Heart right ventricle (tissue), 16 donors: ENCODE measurements around the gene SORL1. TPM values are rescaled to one million over a fixed set of nuclear protein-coding genes. Genes with fewer than 3 reads are reported as not detected.

ENCODE experiments used
- ATAC-seq, 8 donors: fragments of 200-7000 bp; cut with Tn5 transposase; one replicate each; pipeline ENCODE4 v1.9.1; 2020; ENCODE audit warnings: mild to moderate bottlenecking in 8 of 8, moderate library complexity in 8 of 8, moderate number of reproducible peaks in 1 of 8
- DNase-seq, 2 donors: peaks; one replicate each; pipeline ENCODE4 v3.0.0-alpha.2; 2020
- H3K27ac ChIP-seq, 10 donors: fragments of 200-600 bp; sonication (generic) in 2 of 10; one replicate each; pipeline versions ENCODE4 v1.5.0 to v1.8.0; 2020 to 2022; ENCODE audit warnings: mild to moderate bottlenecking in 3 of 10
- H3K27me3 ChIP-seq, 7 donors: fragments of 200-600 bp; one replicate each; pipeline ENCODE4 v1.8.0; 2021 to 2022; ENCODE audit warnings: mild to moderate bottlenecking in 2 of 7
- H3K36me3 ChIP-seq, 9 donors: fragments of 200-600 bp; sonication (generic) in 1 of 9; one replicate each; pipeline versions ENCODE4 v1.5.0 to v1.8.0; 2020 to 2022; ENCODE audit warnings: mild to moderate bottlenecking in 2 of 9
- H3K4me1 ChIP-seq, 9 donors: fragments of 200-600 bp; sonication (generic) in 1 of 9; one replicate each; pipeline versions ENCODE4 v1.5.0 to v1.8.0; 2020 to 2022; ENCODE audit warnings: mild to moderate bottlenecking in 4 of 9
- H3K4me3 ChIP-seq, 10 donors: fragments of 200-600 bp; sonication (generic) in 2 of 10; one replicate each; pipeline versions ENCODE4 v1.5.0 to v1.8.0; 2020 to 2022; ENCODE audit warnings: mild to moderate bottlenecking in 7 of 10, moderate library complexity in 2 of 10
- H3K9me3 ChIP-seq, 11 donors: fragments of 200-600 bp in 10 of 11; sonication (generic) in 2 of 11; one replicate each; pipeline versions ENCODE4 v1.5.0 to v1.8.0; 2013 to 2022; ENCODE audit warnings: mild to moderate bottlenecking in 2 of 11, control low read depth in 1 of 11, moderate library complexity in 1 of 11
- WGBS, 2 donors: extraction: QIAGEN DNeasy Blood & Tissue Kit; methylation state at CpG; one replicate each; pipeline ENCODE4 v1.1.7; 2013; ENCODE audit warnings: inconsistent platforms in 1 of 2; 5-methylcytosine and 5-hydroxymethylcytosine counted together
- intact Hi-C, 10 donors: fragments of 100-400 bp; cut with DNase I; formaldehyde crosslinking; loops; one replicate each; pipeline versions ENCODE4 v1.11.1 to v1.14.2; 2022
- polyA plus RNA-seq, 2 donors: library from polyadenylated mRNA; stranded (reverse); fragments of 200-250 nt; gene quantifications; one replicate each; pipeline ENCODE4 v1.2.3, GENCODE V29; 2013
- total RNA-seq, 10 donors: library from RNA; stranded (reverse); fragmentation: NEBNext Ultra II Directional in 3 of 10; extraction: Animal tissue kit (Norgen Biotek cat#: 25700) in 3 of 10; gene quantifications; one replicate each; pipeline versions ENCODE4 v1.2.1 to v1.2.4, GENCODE V29; 2021 to 2023
- TF ChIP-seq, protein P1 (sequence below), 9 donors: fragments of 200-600 bp; sonication (generic) in 2 of 9; IDR thresholded peaks; one replicate each; pipeline versions ENCODE4 v1.5.0 to v1.8.0; 2021 to 2022; ENCODE audit warnings: antibody characterized with exemption in 9 of 9, mild to moderate bottlenecking in 5 of 9, moderate library complexity in 1 of 9
- donor health status: Arrhythmogenic right ventricular cardiomyopathy.
- donor health status: ischemic (EF 13 %, LVEDD 7.1; RV severe dilation, severe dysfunction).
- donor health status: healthy with polysubstance abuse.
- donor health status: DM: no; HTN: yes; CAD: no.
- donor health status: DM: no; HTN: no; CAD: no.
- donor health status: ischemic (EF 25% LVEDD 6.9; RV normal size, moderate dysfunction).
- donor health status: ischemic (EF 25% LVEDD 5.7; RV mildly dilated, moderate dysfunction).
- donor health status: healthy.
- donor health status: DM: yes; HTN: yes; CAD: no.
- donor health status: Ischemic cardiomyopathy.
- donor health status: ischemic (EF 35%, LVEDD 5.7; RV mildly dilated, moderate dysfunction).
- donor health status: nonischemic (EF 11% LVEDD 7.7; RV severe dilation, severe dysfunction).
- donor health status: DM: yes; HTN: yes; CAD: no.
- donor health status: PGD.
- donor health status: ischemic (EF 29% LVEDD 5.4; RV normal size, mild dysfunction).
- donor health status: nonischemic (EF 23%, LVEDD 6.1; RV moderate dilation, normal function).

SORL1 gene
- total and polyA plus RNA-seq, 12 donors: 0.26 to 15.1 (median 8.7) TPM

DNA sequence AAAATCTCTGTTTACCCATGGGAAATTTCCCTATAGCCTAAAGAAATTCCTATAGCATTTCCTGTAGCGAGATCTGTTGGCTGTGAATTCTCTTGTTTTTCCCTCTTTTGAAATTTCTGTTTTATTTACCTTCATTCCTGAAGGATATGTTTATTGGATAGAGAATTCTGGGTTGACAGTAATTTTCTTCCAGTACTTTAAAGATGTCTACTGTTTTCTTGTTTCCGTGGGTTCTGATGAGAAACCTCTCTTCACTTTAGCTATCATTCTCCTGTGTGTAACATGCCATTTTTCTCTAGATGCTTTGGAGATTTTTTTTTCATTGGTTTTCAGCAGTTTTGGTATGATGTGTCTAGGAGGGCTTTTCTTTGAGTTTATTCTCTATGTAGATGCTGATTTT lies 78.1 kb downstream of the SORL1 start:
- no peak for ATAC-seq
- no peak for DNase-seq
- Histone ChIP-seq H3K9me3 (peaks cover 0 to 37% (median 19%) of the 10 kb centered on the region in 11 donors), H3K4me1 (no peaks in the 10 kb centered on the region), H3K27ac (no peak overlapping the region), H3K4me3 (no peak overlapping the region), H3K27me3 (no peaks in the 10 kb centered on the region), H3K36me3 (peaks cover 0 to 50% (median 0%) of the 10 kb centered on the region in 9 donors)
- 89 to 98% methylated on average over 2 of the region's 2 CpGs for WGBS, 2 donors
- TF ChIP-seq, protein P1, sequence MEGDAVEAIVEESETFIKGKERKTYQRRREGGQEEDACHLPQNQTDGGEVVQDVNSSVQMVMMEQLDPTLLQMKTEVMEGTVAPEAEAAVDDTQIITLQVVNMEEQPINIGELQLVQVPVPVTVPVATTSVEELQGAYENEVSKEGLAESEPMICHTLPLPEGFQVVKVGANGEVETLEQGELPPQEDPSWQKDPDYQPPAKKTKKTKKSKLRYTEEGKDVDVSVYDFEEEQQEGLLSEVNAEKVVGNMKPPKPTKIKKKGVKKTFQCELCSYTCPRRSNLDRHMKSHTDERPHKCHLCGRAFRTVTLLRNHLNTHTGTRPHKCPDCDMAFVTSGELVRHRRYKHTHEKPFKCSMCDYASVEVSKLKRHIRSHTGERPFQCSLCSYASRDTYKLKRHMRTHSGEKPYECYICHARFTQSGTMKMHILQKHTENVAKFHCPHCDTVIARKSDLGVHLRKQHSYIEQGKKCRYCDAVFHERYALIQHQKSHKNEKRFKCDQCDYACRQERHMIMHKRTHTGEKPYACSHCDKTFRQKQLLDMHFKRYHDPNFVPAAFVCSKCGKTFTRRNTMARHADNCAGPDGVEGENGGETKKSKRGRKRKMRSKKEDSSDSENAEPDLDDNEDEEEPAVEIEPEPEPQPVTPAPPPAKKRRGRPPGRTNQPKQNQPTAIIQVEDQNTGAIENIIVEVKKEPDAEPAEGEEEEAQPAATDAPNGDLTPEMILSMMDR (IDR thresholded peaks at IDR 0.05): no peak
- intact Hi-C loops: loop anchor here in 5 of 10 donors (5.0 to 10.0 kb wide), 4 partner anchors 75 to 208 kb away; partner anchors contain the start of genes SORL1 (in 2 of the 5) and SORL1-AS1 (in 2 of the 5)

DNA sequence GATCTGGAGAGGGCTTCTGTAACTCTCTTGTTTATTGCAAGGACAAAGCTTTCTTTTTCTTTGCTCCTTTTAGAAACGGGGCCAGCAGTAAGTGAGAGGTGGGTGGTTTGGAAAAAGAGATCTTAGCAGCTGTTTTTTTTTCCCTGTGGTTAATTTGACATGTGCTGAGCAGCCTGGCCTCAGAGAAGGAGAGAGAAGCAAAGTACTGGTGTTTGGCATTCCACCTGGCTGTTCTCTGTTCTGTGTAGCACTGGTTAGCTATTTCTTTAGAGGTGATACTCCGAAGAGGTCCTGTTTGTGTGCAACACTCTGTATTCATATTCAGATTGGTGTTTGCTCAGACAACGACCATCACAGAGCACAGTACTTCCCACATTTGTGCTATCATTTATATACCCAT lies 81.5 kb downstream of the SORL1 start:
- WGBS, 2 donors: 61 to 62% methylated on average over 3 of the region's 3 CpGs
- DNase-seq (no peak), ATAC-seq (no peak)
- H3K27me3 ChIP-seq: peaks cover 0 to 6% (median 0%) of the 10 kb centered on the region in 7 donors
- no peak overlapping the region for H3K27ac ChIP-seq
- peaks cover 0 to 22% (median 14%) of the 10 kb centered on the region in 11 donors for H3K9me3 ChIP-seq
- TF ChIP-seq, protein P1 (IDR thresholded peaks at IDR 0.05): no peak
- intact Hi-C loops: loop anchor here in 5 of 10 donors (5.0 to 10.0 kb wide), 4 partner anchors 79 to 211 kb away; partner anchors contain the start of genes SORL1 (in 2 of the 5) and SORL1-AS1 (in 2 of the 5)
- no peaks in the 10 kb centered on the region for H3K4me1 ChIP-seq
- peaks cover 0 to 64% (median 0%) of the 10 kb centered on the region in 9 donors for H3K36me3 ChIP-seq
- H3K4me3 ChIP-seq: no peak overlapping the region

DNA sequence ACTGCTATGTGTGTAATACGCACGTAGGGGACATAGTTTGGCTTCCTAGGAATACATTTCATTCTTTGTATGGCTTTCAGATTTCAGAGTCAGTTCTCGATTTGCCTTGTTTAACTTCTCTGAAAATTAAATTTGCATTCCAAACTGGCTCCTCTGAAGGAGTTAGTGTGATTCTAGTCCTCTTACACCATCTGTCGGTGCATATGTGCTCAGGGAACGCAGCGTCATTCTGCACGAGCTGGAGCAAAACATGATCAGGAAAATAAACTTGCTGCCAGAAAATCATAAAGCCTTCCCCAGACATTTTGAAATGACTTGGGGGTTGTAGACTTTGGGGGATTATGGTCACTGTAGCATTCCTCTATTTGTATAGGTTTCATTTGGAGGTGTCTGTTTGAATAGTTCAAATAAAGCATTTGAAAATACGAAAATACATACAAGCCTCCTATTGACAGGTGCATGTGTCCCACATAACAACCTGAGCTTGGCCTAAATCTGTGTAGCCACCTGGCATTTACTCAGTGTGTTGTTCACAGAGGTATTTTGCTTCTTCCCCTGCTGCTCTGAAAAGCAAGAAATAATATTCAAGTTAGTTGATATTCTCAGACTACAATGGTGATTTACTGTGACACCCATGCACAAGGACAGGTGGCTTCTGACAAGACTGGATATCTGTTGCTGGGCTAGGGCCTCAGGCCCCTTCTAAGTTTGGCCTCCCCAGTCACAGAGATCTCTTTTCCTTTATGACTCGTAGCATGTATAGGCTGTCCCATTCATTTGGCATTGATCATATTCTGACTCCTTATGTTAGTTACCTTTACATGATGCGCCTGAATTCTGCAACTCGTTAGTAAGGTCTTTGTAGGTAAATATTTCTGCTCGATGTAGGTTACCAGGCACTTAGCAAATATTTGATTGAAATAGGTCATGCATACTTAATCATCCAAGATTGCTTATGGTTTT lies 82.3 kb downstream of the SORL1 start:
- TF ChIP-seq, protein P1 (IDR thresholded peaks at IDR 0.05): peak in 7 of 9 donors; percentile 32 to 65 (median 49)
- H3K27me3 ChIP-seq: peaks cover 0 to 6% (median 0%) of the 10 kb centered on the region in 7 donors
- no peak overlapping the region for H3K27ac ChIP-seq
- H3K4me1 ChIP-seq: no peaks in the 10 kb centered on the region
- peaks cover 0 to 19% (median 12%) of the 10 kb centered on the region in 11 donors for H3K9me3 ChIP-seq
- peak in 5 of 8 donors; percentile 59 to 69 (median 61) for ATAC-seq
- H3K36me3 ChIP-seq: peaks cover 0 to 60% (median 0%) of the 10 kb centered on the region in 9 donors
- DNase-seq: peak in 1 of 2 donors; percentile 15
- WGBS, 2 donors: 75 to 77% methylated on average over 12 of the region's 12 CpGs
- intact Hi-C loops: loop anchor here in 8 of 10 donors (1.0 to 10.0 kb wide), 6 partner anchors 80 to 216 kb away; partner anchors contain the start of genes SORL1 (in 2 of the 8) and SORL1-AS1 (in 2 of the 8)
- H3K4me3 ChIP-seq: no peak overlapping the region

DNA sequence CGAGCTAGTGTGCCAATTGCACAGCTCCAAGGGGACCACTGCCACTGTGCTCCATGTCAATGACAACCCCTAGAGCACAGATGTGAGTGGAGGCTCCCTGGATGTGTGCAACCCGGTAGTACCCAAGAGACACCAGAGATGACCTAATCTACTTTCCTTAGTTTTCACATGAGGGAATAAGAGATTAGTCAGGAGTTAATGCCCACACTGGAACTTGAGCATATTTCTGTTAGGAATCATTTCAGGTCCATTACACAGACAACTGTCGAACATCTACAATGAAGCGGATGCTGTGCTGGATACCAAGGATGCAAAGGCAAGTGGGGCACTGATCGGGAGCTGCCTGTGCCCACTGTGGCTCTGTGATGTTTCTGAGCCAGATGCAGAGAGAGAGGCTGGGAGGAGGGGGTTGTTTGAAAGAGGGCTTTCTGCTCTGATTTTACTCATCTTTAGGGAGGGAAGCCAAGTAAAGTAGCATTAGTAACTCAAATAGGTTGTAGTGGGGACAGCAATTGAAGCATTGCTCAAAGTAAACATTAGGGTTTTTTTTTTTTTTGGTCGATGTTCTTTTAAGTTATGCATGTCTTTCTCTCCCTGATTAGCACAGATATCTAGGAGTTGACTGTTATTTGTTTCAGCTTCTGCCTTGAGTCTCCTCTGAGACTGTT lies 83.1 kb downstream of the SORL1 start:
- H3K27me3 ChIP-seq: peaks cover 0 to 6% (median 0%) of the 10 kb centered on the region in 7 donors
- H3K27ac ChIP-seq: no peak overlapping the region
- no peaks in the 10 kb centered on the region for H3K4me1 ChIP-seq
- intact Hi-C loops: loop anchor here in 5 of 10 donors (2.0 to 10.0 kb wide), 4 partner anchors 80 to 216 kb away; partner anchors contain the start of genes SORL1 (in 1 of the 5) and SORL1-AS1 (in 1 of the 5)
- H3K9me3 ChIP-seq: peaks cover 0 to 11% (median 4%) of the 10 kb centered on the region in 11 donors
- no peak overlapping the region for H3K4me3 ChIP-seq
- WGBS, 2 donors: 72 to 74% methylated on average over 6 of the region's 6 CpGs
- DNase-seq (no peak), ATAC-seq (no peak)
- TF ChIP-seq, protein P1 (IDR thresholded peaks at IDR 0.05): no peak
- peaks cover 0 to 52% (median 0%) of the 10 kb centered on the region in 9 donors for H3K36me3 ChIP-seq
